Stimulated activated CD4-positive, alpha-beta T cell treated with anti-CD3 and anti-CD28 coated beads, Interleukin-2, amount 100 ng/mL, for 48 hours (primary cell): ENCODE results near the gene CTF1.
A peak's percentile ranks its signal among the peaks of the same experiment; 100 is the strongest.
"Not testable (repeated sequence)": the region's sequence is repeated elsewhere in the genome, so short reads cannot be mapped to it uniquely, and the experiment has no call there.

ENCODE experiments used
- DNase-seq, 2 donors: peaks; one replicate each; pipeline ENCODE4 v3.0.0-alpha.2; 2020

Gene CTF1

GRCh38 chr16:30888856-30889499, 7.4 kb upstream of the CTF1 start:
- no peak for DNase-seq

- no peak for DNase-seq
Measured at GRCh38 chr16:30889721-30890120, 6.7 kb upstream of the CTF1 start.

GRCh38 chr16:30891043-30891823, 5.2 kb upstream of the CTF1 start:
- DNase-seq = not testable (repeated sequence)

- no peak for DNase-seq
Measured at GRCh38 chr16:30892670-30893416, 3.6 kb upstream of the CTF1 start.

GRCh38 chr16:30893417-30893743, 3.0 kb upstream of the CTF1 start:
- DNase-seq = no peak

- peak; percentile 81 for DNase-seq
Measured at GRCh38 chr16:30893744-30894539, 2.5 kb upstream of the CTF1 start, which contains the start of gene BCL7C. BCL7C (minus strand) TSS chr16:30894077; CDS start chr16:30893944, 133 bp downstream.

GRCh38 chr16:30894540-30895368, 1.7 kb upstream of the CTF1 start:
- DNase-seq = no peak

- no peak for DNase-seq
Measured at GRCh38 chr16:30895627-30896260, 670 bp upstream of the CTF1 start.

- peak; percentile 73 to 75 for DNase-seq
Measured at GRCh38 chr16:30896889-30897733, 697 bp downstream of the CTF1 start.

- no peak for DNase-seq
Measured at GRCh38 chr16:30899794-30900193, 3.4 kb downstream of the CTF1 start.

GRCh38 chr16:30900588-30900987, 4.2 kb downstream of the CTF1 start:
- DNase-seq = no peak

GRCh38 chr16:30901201-30902028, 5.0 kb downstream of the CTF1 start:
- DNase-seq = no peak

GRCh38 chr16:30902029-30902972, 5.9 kb downstream of the CTF1 start:
- peak; percentile 51 to 56 for DNase-seq

GRCh38 chr16:30903002-30903401, 6.6 kb downstream of the CTF1 start:
- DNase-seq = no peak

- DNase-seq = no peak
Measured at GRCh38 chr16:30903596-30903995, 7.2 kb downstream of the CTF1 start.

GRCh38 chr16:30904114-30904780, 7.8 kb downstream of the CTF1 start:
- no peak for DNase-seq

GRCh38 chr16:30907064-30907463, 10.7 kb downstream of the CTF1 start:
- DNase-seq = no peak
